IMR-90 (cell line): Measurements from ENCODE around the gene MSANTD1. TPM values are rescaled to one million over a fixed set of nuclear protein-coding genes. Genes with fewer than 3 reads are reported as not detected.

Experiments
- ATAC-seq: fragments of 200-7000 bp; cut with Tn5 transposase; 2 replicates; pipeline ENCODE4 v1.9.1; 2020; ENCODE audit warnings: low read depth, mild to moderate bottlenecking, moderate library complexity
- BruUV-seq: library from RNA; stranded (reverse); fragments of 400-500 nt; replicated peaks from 2 replicates; lab custom pipeline; 2021; lab: Mats Ljungman, UMichigan
- CTCF ChIA-PET: fragments of 300-600 bp; formaldehyde crosslinking; extraction: SDS; loops from one replicate; lab custom pipeline; 2021; ENCODE audit warnings: antibody characterized with exemption; lab: Yijun Ruan, JAX
- POLR2A ChIA-PET: fragments of 300-600 bp; sonication (Branson Sonifier 250); formaldehyde crosslinking; loops from one replicate; lab custom pipeline; 2022; ENCODE audit warnings: antibody characterized with exemption; ENCODE audit not compliant: unreplicated experiment; lab: Charles Lee
- DNase-seq: peaks from one replicate; pipeline ENCODE4 v3.0.0; 2013
- H2AFZ ChIP-seq: replicated peaks from 2 replicates; pipeline ENCODE3; 2013; ENCODE audit warnings: low read length, mild to moderate bottlenecking; ENCODE audit not compliant: poor library complexity
- H2AK5ac ChIP-seq: 2 replicates; pipeline ENCODE4 v1.6.1; 2013; ENCODE audit warnings: low read depth, low read length, inconsistent platforms
- H2AK9ac ChIP-seq: replicated peaks from 2 replicates; pipeline ENCODE3; 2013; ENCODE audit warnings: mild to moderate bottlenecking, low read depth, low read length, moderate library complexity; ENCODE audit not compliant: poor library complexity
- H2BK120ac ChIP-seq: 2 replicates; pipeline ENCODE4 v1.6.1; 2013; ENCODE audit warnings: low read depth, low read length, inconsistent platforms
- H2BK15ac ChIP-seq: 3 replicates; pipeline ENCODE4 v1.6.1; 2013; ENCODE audit warnings: low read depth, low read length, inconsistent platforms
- H2BK20ac ChIP-seq: 2 replicates; pipeline ENCODE4 v1.6.1; 2013; ENCODE audit warnings: low read depth, mild to moderate bottlenecking, inconsistent platforms, low read length, moderate library complexity
- H2BK5ac ChIP-seq: 2 replicates; pipeline ENCODE4 v1.6.1; 2013; ENCODE audit warnings: mild to moderate bottlenecking, low read depth, low read length, inconsistent platforms; ENCODE audit not compliant: poor library complexity, severe bottlenecking
- H3K14ac ChIP-seq: replicated peaks from 2 replicates; pipeline ENCODE4 v1.6.1; 2013; ENCODE audit warnings: low read depth, low read length, inconsistent platforms
- H3K18ac ChIP-seq: 2 replicates; pipeline ENCODE4 v1.6.1; 2013; ENCODE audit warnings: low read depth, low read length, control low read depth
- H3K23ac ChIP-seq: 2 replicates; pipeline ENCODE4 v1.6.1; 2013; ENCODE audit warnings: low read depth, low read length, inconsistent platforms
- H3K27ac ChIP-seq: 2 replicates; pipeline ENCODE4 v1.5.1; 2013; ENCODE audit warnings: mild to moderate bottlenecking, control low read depth, low read length; ENCODE audit not compliant: insufficient read depth
- H3K27me3 ChIP-seq: 2 replicates; pipeline ENCODE4 v1.6.1; 2013; ENCODE audit warnings: low read length; ENCODE audit not compliant: control insufficient read depth, insufficient read depth
- H3K36me3 ChIP-seq: 2 replicates; pipeline ENCODE4 v1.6.1; 2013; ENCODE audit warnings: low read length, mixed read lengths; ENCODE audit not compliant: control insufficient read depth, insufficient read depth
- H3K4ac ChIP-seq: 2 replicates; pipeline ENCODE4 v1.6.1; 2013; ENCODE audit warnings: low read depth, low read length, inconsistent platforms
- H3K4me1 ChIP-seq: 2 replicates; pipeline ENCODE4 v1.6.1; 2013; ENCODE audit warnings: low read length, mixed read lengths; ENCODE audit not compliant: control insufficient read depth, insufficient read depth
- H3K4me2 ChIP-seq: 2 replicates; pipeline ENCODE4 v1.6.1; 2013; ENCODE audit warnings: low read depth, mild to moderate bottlenecking, control low read depth, low read length, moderate library complexity
- H3K4me3 ChIP-seq: 2 replicates; pipeline ENCODE4 v1.5.1; 2013; ENCODE audit warnings: low read depth, mild to moderate bottlenecking, control low read depth, low read length, moderate library complexity; ENCODE audit not compliant: insufficient read depth
- H3K56ac ChIP-seq: 2 replicates; pipeline ENCODE4 v1.6.1; 2013; ENCODE audit warnings: low read length, inconsistent platforms; ENCODE audit not compliant: insufficient read depth; ENCODE audit errors: extremely low read depth
- H3K79me1 ChIP-seq, 2 experiments: 2 replicates each; pipeline ENCODE4 v1.6.1; 2013; ENCODE audit warnings: low read length in 2 of 2, inconsistent platforms in 1 of 2, low read depth in 1 of 2
- H3K9ac ChIP-seq: 2 replicates; pipeline ENCODE4 v1.6.1; 2013; ENCODE audit warnings: low read depth, low read length, control low read depth
- H3K9me1 ChIP-seq: 2 replicates; pipeline ENCODE4 v1.6.1; 2013; ENCODE audit warnings: low read length, inconsistent platforms; ENCODE audit not compliant: insufficient read depth
- H3K9me3 ChIP-seq: 2 replicates; pipeline ENCODE4 v1.6.1; 2013; ENCODE audit warnings: low read length; ENCODE audit not compliant: control insufficient read depth, insufficient read depth
- H4K20me1 ChIP-seq: 2 replicates; pipeline ENCODE4 v1.6.1; 2013; ENCODE audit warnings: low read length, inconsistent platforms; ENCODE audit not compliant: insufficient read depth
- H4K5ac ChIP-seq: 2 replicates; pipeline ENCODE4 v1.6.1; 2013; ENCODE audit warnings: mild to moderate bottlenecking, low read depth, low read length, control low read depth
- H4K8ac ChIP-seq, 2 experiments: 2 replicates each; pipeline ENCODE4 v1.6.1; 2013; ENCODE audit warnings: low read depth in 2 of 2, low read length in 2 of 2, control low read depth in 1 of 2, inconsistent platforms in 1 of 2
- H4K91ac ChIP-seq: 2 replicates; pipeline ENCODE4 v1.6.1; 2013; ENCODE audit warnings: low read depth, low read length, inconsistent platforms; ENCODE audit not compliant: insufficient read depth
- BHLHE40 ChIP-seq: fragments of 150-350 bp; IDR thresholded peaks from 2 replicates; pipeline ENCODE4 v1.6.1; 2016; ENCODE audit warnings: mild to moderate bottlenecking, low read depth, low read length
- CHD1 ChIP-seq: IDR thresholded peaks from 2 replicates; pipeline ENCODE4 v1.6.1; 2012; ENCODE audit warnings: low read depth, low read length, improper control_type of control experiment
- CTCF ChIP-seq: conservative IDR thresholded peaks from 2 replicates; pipeline ENCODE4 v1.5.1; 2012; ENCODE audit warnings: mild to moderate bottlenecking, low read depth, low read length, improper control_type of control experiment
- FOS ChIP-seq: fragments of 150-350 bp; IDR thresholded peaks from 2 replicates; pipeline ENCODE4 v1.6.1; 2016; ENCODE audit warnings: low read depth, low read length
- MAFK ChIP-seq: IDR thresholded peaks from 2 replicates; pipeline ENCODE4 v1.6.1; 2012; ENCODE audit warnings: low read depth, low read length, improper control_type of control experiment
- MXI1 ChIP-seq: IDR thresholded peaks from 2 replicates; pipeline ENCODE4 v1.6.1; 2012; ENCODE audit warnings: low read depth, mild to moderate bottlenecking, low read length, moderate library complexity, borderline replicate concordance
- NFE2L2 ChIP-seq: fragments of 150-350 bp; IDR thresholded peaks from 2 replicates; pipeline ENCODE4 v1.6.1; 2016; ENCODE audit warnings: low read depth, mild to moderate bottlenecking, low read length
- RAD21 ChIP-seq: IDR thresholded peaks from 2 replicates; pipeline ENCODE4 v1.6.1; 2012; ENCODE audit warnings: low read length, improper control_type of control experiment
- RFX5 ChIP-seq: IDR thresholded peaks from 2 replicates; pipeline ENCODE4 v1.8.0; 2012; ENCODE audit warnings: low read depth, mild to moderate bottlenecking, low read length, moderate library complexity
- SMC3 ChIP-seq: fragments of 150-350 bp; IDR thresholded peaks from 2 replicates; pipeline ENCODE4 v1.6.1; 2016; ENCODE audit warnings: low read depth, mild to moderate bottlenecking, antibody characterized with exemption, low read length, moderate library complexity
- USF2 ChIP-seq: fragments of 150-350 bp; IDR thresholded peaks from 2 replicates; pipeline ENCODE4 v1.6.1; 2017; ENCODE audit warnings: mild to moderate bottlenecking, antibody characterized with exemption, low read length, low read depth
- WGBS, 2 experiments: methylation state at CpG; one replicate each; pipeline versions ENCODE4 v1.1.5 to v1.1.7; 2013; ENCODE audit warnings: missing lambda C conversion rate in 2 of 2; ENCODE audit not compliant: insufficient read length in 1 of 2; ENCODE audit errors: extremely low coverage in 2 of 2; 5-methylcytosine and 5-hydroxymethylcytosine counted together
- dilution Hi-C: fragments of 300-500 bp; cut with HindIII; formaldehyde crosslinking; loops from one replicate; pipeline ENCODE4 v1.14.3; 2018; ENCODE audit warnings: low sequenced_read_pairs; ENCODE audit not compliant: unreplicated experiment
- in situ Hi-C: fragments of 300-500 bp; cut with MboI; formaldehyde crosslinking; loops from 3 replicates; pipeline ENCODE4 v1.14.3; 2019; ENCODE audit warnings: low sequenced_read_pairs, inconsistent platforms, mixed read lengths
- intact Hi-C: fragments of 100-400 bp; cut with micrococcal nuclease; formaldehyde crosslinking; loops from 2 replicates; pipeline ENCODE4 v1.10.0; 2022
- polyA plus RNA-seq, 3 experiments: library from polyadenylated mRNA; depleted of rRNA; stranded (reverse); fragments of >200 nt; gene quantifications; 2 replicates each; pipeline ENCODE4 v1.2.3, GENCODE V29; 2012; ENCODE audit warnings: low replicate concordance in 1 of 3
- total RNA-seq: library from RNA; depleted of rRNA; stranded (reverse); fragments of >200 nt; gene quantifications from 2 replicates; pipeline ENCODE4 v1.2.3, GENCODE V29; 2012
- TF ChIP-seq, protein P1 (sequence below): fragments of 150-350 bp; IDR thresholded peaks from 2 replicates; pipeline ENCODE4 v1.6.1; 2016; ENCODE audit warnings: low read depth, mild to moderate bottlenecking, low read length, moderate library complexity, borderline replicate concordance

Gene MSANTD1
- total and polyA plus RNA-seq, 2 of the 4 experiments (the other 2 are of a cell fraction): under 0.01 to 0.07 TPM

DNA sequence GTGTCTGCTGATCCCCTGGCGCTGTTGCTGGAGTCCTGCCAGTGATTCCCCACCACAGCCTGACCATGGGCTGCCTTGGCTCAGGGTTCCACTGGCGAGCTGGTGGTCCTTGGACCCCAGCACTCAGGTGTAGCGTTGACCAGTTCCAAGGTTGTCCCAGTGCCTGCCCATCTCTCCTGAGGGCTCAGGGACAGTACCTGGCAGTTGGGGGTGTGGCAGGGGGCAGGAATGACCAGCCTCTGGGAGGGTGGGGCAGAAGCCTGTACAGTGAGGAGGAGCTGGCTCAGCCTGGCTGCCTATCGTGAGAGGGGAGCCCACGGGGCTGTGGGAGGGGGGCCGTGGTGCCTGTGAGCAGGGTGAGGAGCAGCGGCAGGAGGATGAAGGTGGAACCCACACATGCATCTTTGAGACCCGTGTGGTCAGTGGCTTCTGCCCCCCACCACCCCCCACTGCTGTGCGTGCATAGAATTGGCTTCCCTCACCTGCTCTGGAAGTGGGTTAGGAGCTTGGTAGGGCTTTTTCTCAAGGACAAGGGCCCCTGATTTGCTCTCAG lies 12.6 kb upstream of the MSANTD1 start:
- H2BK5ac ChIP-seq: no peak overlapping the region
- intact Hi-C loops (no loop called here), in situ Hi-C loops (no loop called here), dilution Hi-C loops (no loop called here)
- H2AK9ac ChIP-seq: no peak overlapping the region
- no peak overlapping the region for H3K18ac ChIP-seq
- ATAC-seq: no peak
- no peaks in the 10 kb centered on the region for H3K27me3 ChIP-seq
- H2AK5ac ChIP-seq: no peak overlapping the region
- H3K4ac ChIP-seq: no peak overlapping the region
- no peaks in the 10 kb centered on the region for H3K9me3 ChIP-seq
- no peak overlapping the region for H3K14ac ChIP-seq
- TF ChIP-seq CHD1 (no peak), RAD21 (no peak), MXI1 (no peak), NFE2L2 (no peak), RFX5 (no peak), FOS (no peak), USF2 (no peak), MAFK (no peak), SMC3 (no peak), BHLHE40 (no peak), CTCF (no peak)
- TF ChIP-seq, protein P1, sequence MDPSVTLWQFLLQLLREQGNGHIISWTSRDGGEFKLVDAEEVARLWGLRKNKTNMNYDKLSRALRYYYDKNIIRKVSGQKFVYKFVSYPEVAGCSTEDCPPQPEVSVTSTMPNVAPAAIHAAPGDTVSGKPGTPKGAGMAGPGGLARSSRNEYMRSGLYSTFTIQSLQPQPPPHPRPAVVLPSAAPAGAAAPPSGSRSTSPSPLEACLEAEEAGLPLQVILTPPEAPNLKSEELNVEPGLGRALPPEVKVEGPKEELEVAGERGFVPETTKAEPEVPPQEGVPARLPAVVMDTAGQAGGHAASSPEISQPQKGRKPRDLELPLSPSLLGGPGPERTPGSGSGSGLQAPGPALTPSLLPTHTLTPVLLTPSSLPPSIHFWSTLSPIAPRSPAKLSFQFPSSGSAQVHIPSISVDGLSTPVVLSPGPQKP: no peak
- H2BK20ac ChIP-seq: no peak overlapping the region
- H3K56ac ChIP-seq: no peak overlapping the region
- H3K9ac ChIP-seq: no peak overlapping the region
- ChIA-PET CTCF (no interaction called here), POLR2A (no interaction called here)
- H3K27ac ChIP-seq: no peak overlapping the region
- H3K79me1 ChIP-seq: peaks cover 0 to 1% of the 10 kb centered on the region in 2 experiments; a peak in 1 of 4 replicates
- DNase-seq: no peak
- BruUV-seq: no TSS peak
- WGBS, 2 experiments: 79% methylated on average over 2 of the region's 9 CpGs; no CpG with 5 or more reads in 1 of the 2 experiments
- H4K8ac ChIP-seq: no peak overlapping the region
- no peak overlapping the region for H4K5ac ChIP-seq
- H3K23ac ChIP-seq: no peak overlapping the region
- peaks cover 5% of the 10 kb centered on the region; the same call in 1 of the 2 replicates for H3K9me1 ChIP-seq
- no peak overlapping the region for H3K4me2 ChIP-seq
- H2AFZ ChIP-seq: no peak overlapping the region
- peaks cover 3% of the 10 kb centered on the region for H3K4me1 ChIP-seq
- no peak overlapping the region for H2BK120ac ChIP-seq
- no peak overlapping the region for H3K4me3 ChIP-seq
- H4K20me1 ChIP-seq: peaks cover 10% of the 10 kb centered on the region
- H4K91ac ChIP-seq: no peak overlapping the region
- no peak overlapping the region for H2BK15ac ChIP-seq
- peaks cover 60% of the 10 kb centered on the region; the same call in 1 of the 2 replicates for H3K36me3 ChIP-seq
